ENCODE measurements around the gene ELK3. TPM values are rescaled to one million over a fixed set of nuclear protein-coding genes. Genes with fewer than 3 reads are reported as not detected.

ELK3 gene
- total RNA-seq, 1 donor from 2014 or later: 49.3 TPM

DNA sequence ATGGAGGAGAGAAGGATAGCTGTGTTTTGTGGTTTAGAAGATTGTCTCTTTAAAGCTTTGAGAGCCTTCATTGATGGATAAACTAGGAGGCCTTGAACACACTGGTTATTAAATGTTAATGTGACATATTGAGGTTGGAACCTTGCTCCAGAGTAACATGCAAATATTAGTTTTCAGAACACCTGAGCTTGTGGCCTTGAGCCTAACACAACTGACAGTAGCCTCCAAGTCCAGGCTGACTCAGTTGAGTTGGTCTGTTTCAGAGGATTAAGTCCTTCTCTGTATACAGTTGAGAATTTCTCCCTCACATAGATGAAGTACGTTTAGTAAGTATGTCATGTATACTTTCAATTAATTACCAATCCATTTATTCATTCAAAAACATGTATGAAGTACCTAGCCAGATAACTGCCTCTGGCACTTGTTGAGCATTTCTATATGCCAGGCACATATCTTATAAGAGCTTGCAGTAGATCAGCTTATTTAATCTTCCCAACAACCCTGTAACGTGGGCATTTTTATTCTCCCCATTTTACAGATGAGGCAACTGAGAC, 63.5 kb downstream of the ELK3 start:
- Mint-ChIP-seq H3K27ac (ENCODE audit: unreplicated experiment) (no peak overlapping the region), H3K36me3 (ENCODE audit: unreplicated experiment) (peaks cover 22% of the 10 kb centered on the region), H3K4me1 (ENCODE audit: unreplicated experiment) (peaks cover 10% of the 10 kb centered on the region), H3K9me3 (ENCODE audit: unreplicated experiment) (no peaks in the 10 kb centered on the region), H3K4me3 (ENCODE audit: unreplicated experiment) (no peak overlapping the region), H3K27me3 (ENCODE audit: unreplicated experiment) (no peaks in the 10 kb centered on the region)
- TF ChIP-seq, protein P1, sequence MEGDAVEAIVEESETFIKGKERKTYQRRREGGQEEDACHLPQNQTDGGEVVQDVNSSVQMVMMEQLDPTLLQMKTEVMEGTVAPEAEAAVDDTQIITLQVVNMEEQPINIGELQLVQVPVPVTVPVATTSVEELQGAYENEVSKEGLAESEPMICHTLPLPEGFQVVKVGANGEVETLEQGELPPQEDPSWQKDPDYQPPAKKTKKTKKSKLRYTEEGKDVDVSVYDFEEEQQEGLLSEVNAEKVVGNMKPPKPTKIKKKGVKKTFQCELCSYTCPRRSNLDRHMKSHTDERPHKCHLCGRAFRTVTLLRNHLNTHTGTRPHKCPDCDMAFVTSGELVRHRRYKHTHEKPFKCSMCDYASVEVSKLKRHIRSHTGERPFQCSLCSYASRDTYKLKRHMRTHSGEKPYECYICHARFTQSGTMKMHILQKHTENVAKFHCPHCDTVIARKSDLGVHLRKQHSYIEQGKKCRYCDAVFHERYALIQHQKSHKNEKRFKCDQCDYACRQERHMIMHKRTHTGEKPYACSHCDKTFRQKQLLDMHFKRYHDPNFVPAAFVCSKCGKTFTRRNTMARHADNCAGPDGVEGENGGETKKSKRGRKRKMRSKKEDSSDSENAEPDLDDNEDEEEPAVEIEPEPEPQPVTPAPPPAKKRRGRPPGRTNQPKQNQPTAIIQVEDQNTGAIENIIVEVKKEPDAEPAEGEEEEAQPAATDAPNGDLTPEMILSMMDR (IDR thresholded peaks at IDR 0.05): no peak
- DNase-seq (ENCODE audit: extremely low spot score, unreplicated experiment): no peak

DNA sequence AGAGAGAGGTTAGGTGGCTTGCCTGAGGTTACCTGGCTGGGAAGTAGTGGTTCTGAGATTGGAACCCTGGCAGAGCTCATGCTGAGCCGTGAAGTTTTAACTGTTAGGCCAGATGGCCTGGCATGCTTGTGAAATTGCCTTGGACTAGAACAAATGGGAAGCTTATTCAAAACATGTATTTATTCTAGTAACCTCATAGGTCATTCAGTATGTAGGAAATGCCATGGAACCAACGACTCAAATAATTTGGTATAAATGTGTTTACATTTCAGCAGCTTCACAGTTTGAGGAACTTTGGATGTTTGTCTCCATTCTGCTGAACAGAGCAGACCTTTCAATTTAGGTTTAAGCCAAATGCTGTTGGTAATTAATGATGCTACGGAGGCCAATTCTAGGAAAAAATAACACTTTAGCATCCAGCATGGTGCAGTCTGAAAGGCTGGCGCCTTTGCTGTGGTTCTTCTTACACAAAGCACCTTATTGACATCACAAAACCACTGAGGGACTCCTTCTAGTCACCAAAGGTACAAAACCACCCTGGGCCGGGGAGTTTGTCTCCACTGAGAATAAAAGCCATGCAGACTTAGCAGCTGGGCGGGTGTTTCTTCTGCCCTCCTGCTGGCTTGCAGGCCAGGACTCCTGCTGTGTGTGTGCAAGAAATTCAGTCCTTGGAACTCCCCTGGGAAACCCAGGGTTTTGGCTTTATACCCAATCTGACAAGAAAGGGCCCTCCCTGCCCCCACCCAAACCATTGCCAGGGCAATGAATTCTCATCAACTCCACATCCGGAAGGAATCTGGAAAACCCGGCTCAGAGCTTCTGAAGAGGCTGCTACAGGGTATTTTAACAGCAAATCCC, 64.2 kb downstream of the ELK3 start:
- Mint-ChIP-seq H3K36me3 (ENCODE audit: unreplicated experiment) (peaks cover 24% of the 10 kb centered on the region), H3K27ac (ENCODE audit: unreplicated experiment) (no peak overlapping the region), H3K9me3 (ENCODE audit: unreplicated experiment) (no peaks in the 10 kb centered on the region), H3K27me3 (ENCODE audit: unreplicated experiment) (no peaks in the 10 kb centered on the region), H3K4me1 (ENCODE audit: unreplicated experiment) (peaks cover 14% of the 10 kb centered on the region), H3K4me3 (ENCODE audit: unreplicated experiment) (no peak overlapping the region)
- TF ChIP-seq, protein P1 (IDR thresholded peaks at IDR 0.05): no peak
- DNase-seq (ENCODE audit: extremely low spot score, unreplicated experiment): no peak

DNA sequence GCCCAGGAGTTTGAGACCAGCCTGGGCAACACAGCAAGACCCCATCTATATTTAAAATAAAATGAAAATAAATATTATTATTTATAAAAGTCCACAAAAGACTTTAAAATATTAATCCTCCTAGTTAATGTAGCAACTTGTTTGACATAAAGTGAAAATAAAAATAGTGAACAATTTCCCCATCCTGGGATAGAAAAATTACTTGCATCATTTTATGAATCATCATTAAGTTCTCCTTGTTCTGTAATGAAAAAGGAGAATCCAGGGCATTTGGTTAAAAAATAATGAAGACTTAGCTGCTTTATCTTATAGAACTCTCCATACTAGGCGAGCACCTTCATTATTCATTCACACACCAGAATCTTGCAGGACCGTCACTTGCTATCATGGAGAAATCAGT, 66.1 kb downstream of the ELK3 start:
- DNase-seq (ENCODE audit: extremely low spot score, unreplicated experiment): no peak
- TF ChIP-seq, protein P1 (IDR thresholded peaks at IDR 0.05): no peak
- H3K4me1 Mint-ChIP-seq (ENCODE audit: unreplicated experiment): peaks cover 13% of the 10 kb centered on the region
- no peak overlapping the region for H3K4me3 Mint-ChIP-seq (ENCODE audit: unreplicated experiment)
- no peaks in the 10 kb centered on the region for H3K9me3 Mint-ChIP-seq (ENCODE audit: unreplicated experiment)
- no peaks in the 10 kb centered on the region for H3K27me3 Mint-ChIP-seq (ENCODE audit: unreplicated experiment)
- H3K27ac Mint-ChIP-seq (ENCODE audit: unreplicated experiment): no peak overlapping the region
- peaks cover 35% of the 10 kb centered on the region for H3K36me3 Mint-ChIP-seq (ENCODE audit: unreplicated experiment)

DNA sequence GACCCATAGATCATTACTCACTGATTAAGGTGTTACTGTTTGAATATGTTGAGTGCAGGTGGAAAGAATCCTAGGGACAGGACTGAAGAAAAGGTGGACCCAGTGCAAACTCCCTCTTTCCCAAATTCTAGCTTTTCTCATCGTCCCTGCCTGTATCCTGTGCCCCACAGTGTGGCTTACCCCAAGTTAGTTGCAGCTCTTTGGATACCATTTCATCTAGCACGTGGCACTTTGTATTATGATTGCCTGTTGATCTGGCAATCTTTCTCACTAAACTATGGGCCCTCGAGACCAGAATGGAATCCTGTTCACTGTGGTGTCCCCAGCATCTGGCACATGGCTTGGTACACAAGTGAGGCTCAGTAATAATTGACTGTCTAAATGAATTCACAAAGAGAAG, 66.5 kb downstream of the ELK3 start:
- TF ChIP-seq, protein P1 (IDR thresholded peaks at IDR 0.05): no peak
- Mint-ChIP-seq H3K27ac (ENCODE audit: unreplicated experiment) (peak overlapping the region; percentile 18), H3K4me1 (ENCODE audit: unreplicated experiment) (peaks cover 13% of the 10 kb centered on the region), H3K27me3 (ENCODE audit: unreplicated experiment) (no peaks in the 10 kb centered on the region), H3K9me3 (ENCODE audit: unreplicated experiment) (no peaks in the 10 kb centered on the region), H3K36me3 (ENCODE audit: unreplicated experiment) (peaks cover 35% of the 10 kb centered on the region), H3K4me3 (ENCODE audit: unreplicated experiment) (no peak overlapping the region)
- DNase-seq (ENCODE audit: extremely low spot score, unreplicated experiment): no peak

DNA sequence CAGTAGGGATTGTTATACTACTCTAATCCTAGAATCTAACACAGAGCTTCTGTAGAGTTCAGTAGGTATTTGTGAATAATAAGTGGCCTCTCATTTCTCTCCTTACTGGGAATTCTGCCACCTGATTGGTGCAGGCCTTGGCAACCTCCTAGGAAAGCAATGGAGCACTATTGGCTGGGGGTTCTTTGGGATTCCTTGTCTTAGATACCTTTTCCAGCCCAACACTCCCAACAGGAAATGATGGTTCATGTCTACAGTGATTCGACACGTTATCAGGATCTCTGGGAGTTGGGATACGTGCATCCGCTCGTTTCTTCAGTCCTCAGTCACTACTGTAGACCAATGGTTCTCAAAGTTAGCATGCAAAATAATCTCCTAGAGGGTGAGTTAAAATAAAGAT, 67.4 kb downstream of the ELK3 start:
- DNase-seq (ENCODE audit: extremely low spot score, unreplicated experiment): no peak
- TF ChIP-seq, protein P1 (IDR thresholded peaks at IDR 0.05): no peak
- Mint-ChIP-seq H3K4me1 (ENCODE audit: unreplicated experiment) (peaks cover 13% of the 10 kb centered on the region), H3K36me3 (ENCODE audit: unreplicated experiment) (peaks cover 37% of the 10 kb centered on the region), H3K9me3 (ENCODE audit: unreplicated experiment) (no peaks in the 10 kb centered on the region), H3K27me3 (ENCODE audit: unreplicated experiment) (no peaks in the 10 kb centered on the region), H3K4me3 (ENCODE audit: unreplicated experiment) (no peak overlapping the region), H3K27ac (ENCODE audit: unreplicated experiment) (no peak overlapping the region)

All from osteocyte (in vitro differentiated cells).